OCI-LY3 (cell line): ENCODE measurements around the gene EIF4G1.

Source experiments
- H2AFZ ChIP-seq: fragments of 200-600, 300-600 bp; shearing (Covaris generic); 2 replicates; pipeline ENCODE4 v1.6.0; 2014; ENCODE audit warnings: antibody characterized with exemption, low read depth, low read length
- H3K27ac ChIP-seq: fragments of 200-600, 300-600 bp; sonication (generic); 2 replicates; pipeline ENCODE4 v1.5.1; 2014; ENCODE audit warnings: mild to moderate bottlenecking, low read length, moderate library complexity, mixed read lengths
- H3K27me3 ChIP-seq: fragments of 200-600, 300-600 bp; sonication (generic); 2 replicates; pipeline ENCODE4 v1.6.1; 2014; ENCODE audit warnings: low read depth, low read length, mixed read lengths
- H3K36me3 ChIP-seq: fragments of 200-600, 300-600 bp; sonication (generic); replicated peaks from 2 replicates; pipeline ENCODE3; 2014; ENCODE audit warnings: low read depth, low read length, mixed read lengths
- H3K4me1 ChIP-seq: fragments of 300-600, 200-600 bp; sonication (generic); 2 replicates; pipeline ENCODE4 v1.6.1; 2014; ENCODE audit warnings: low read length, mixed read lengths
- H3K4me2 ChIP-seq: fragments of 200-600, 300-600 bp; sonication (generic); 2 replicates; pipeline ENCODE4 v1.6.1; 2014; ENCODE audit warnings: low read length, mixed read lengths
- H3K4me3 ChIP-seq: fragments of 300-600, 200-600 bp; sonication (generic); 2 replicates; pipeline ENCODE4 v1.5.1; 2014; ENCODE audit warnings: antibody characterized with exemption, mild to moderate bottlenecking, low read length, moderate library complexity
- H3K79me2 ChIP-seq: fragments of 300-600, 200-600 bp; shearing (Covaris generic); 2 replicates; pipeline ENCODE4 v1.6.1; 2014; ENCODE audit warnings: mild to moderate bottlenecking, low read length, mixed read lengths
- H3K9ac ChIP-seq: fragments of 300-600, 200-600 bp; shearing (Covaris generic); 2 replicates; pipeline ENCODE4 v1.6.0; 2014; ENCODE audit warnings: mild to moderate bottlenecking, low read length, moderate library complexity
- H3K9me3 ChIP-seq: fragments of 200-600, 300-600 bp; shearing (Covaris generic); 2 replicates; pipeline ENCODE4 v1.6.1; 2014; ENCODE audit warnings: low read length, mixed read lengths; ENCODE audit not compliant: insufficient read depth
- H4K20me1 ChIP-seq: fragments of 200-600, 300-600 bp; sonication (generic); 2 replicates; pipeline ENCODE4 v1.6.1; 2016; ENCODE audit warnings: low read length, mixed read lengths; ENCODE audit not compliant: insufficient read depth
- CTCF ChIP-seq: fragments of 200-600, 300-600 bp; sonication (generic); IDR thresholded peaks from 2 replicates; pipeline ENCODE4 v1.5.1; 2014; ENCODE audit warnings: antibody characterized with exemption, low read length, low read depth
- EZH2phosphoT487 ChIP-seq: fragments of 200-600 bp; shearing (Covaris generic); IDR thresholded peaks from 2 replicates; pipeline ENCODE4 v1.6.1; 2018; ENCODE audit warnings: antibody characterized with exemption, mixed run types, low read depth

EIF4G1 gene

GRCh38 chr3:184354121-184354728, 39.8 kb downstream of the EIF4G1 start:
- no peaks in the 10 kb centered on the region for H3K27me3 ChIP-seq
- no peaks in the 10 kb centered on the region for H3K9me3 ChIP-seq
- 0 out of 2 replicates have a peak overlapping the region, but pooled peaks have one; percentile 26 for H3K4me2 ChIP-seq
- H3K27ac ChIP-seq: no peak overlapping the region
- H3K4me3 ChIP-seq: no peak overlapping the region
- H2AFZ ChIP-seq: no peak overlapping the region
- no peaks in the 10 kb centered on the region for H3K4me1 ChIP-seq
- peaks cover 5% of the 10 kb centered on the region for H3K36me3 ChIP-seq
- no peak for TF ChIP-seq EZH2phosphoT487
- TF ChIP-seq CTCF: peak; percentile 74
- H3K9ac ChIP-seq: no peak overlapping the region
- H3K79me2 ChIP-seq: no peaks in the 10 kb centered on the region
- no peaks in the 10 kb centered on the region for H4K20me1 ChIP-seq

- Histone ChIP-seq H3K4me2 (no peak overlapping the region), H3K4me3 (no peak overlapping the region), H3K36me3 (peaks cover 5% of the 10 kb centered on the region), H3K27ac (no peak overlapping the region), H3K27me3 (no peaks in the 10 kb centered on the region), H3K4me1 (no peaks in the 10 kb centered on the region), H4K20me1 (no peaks in the 10 kb centered on the region), H3K9ac (no peak overlapping the region), H3K9me3 (no peaks in the 10 kb centered on the region), H3K79me2 (no peaks in the 10 kb centered on the region), H2AFZ (no peak overlapping the region)
- TF ChIP-seq CTCF (no peak), EZH2phosphoT487 (no peak)
Observed at GRCh38 chr3:184354754-184355153, 40.3 kb downstream of the EIF4G1 start.

GRCh38 chr3:184355261-184356040, 41.0 kb downstream of the EIF4G1 start:
- H3K9me3 ChIP-seq: no peaks in the 10 kb centered on the region
- TF ChIP-seq CTCF (no peak), EZH2phosphoT487 (no peak)
- H3K27ac ChIP-seq: no peak overlapping the region
- no peak overlapping the region for H3K9ac ChIP-seq
- peaks cover 3% of the 10 kb centered on the region for H3K4me1 ChIP-seq
- no peak overlapping the region for H2AFZ ChIP-seq
- no peak overlapping the region for H3K4me2 ChIP-seq
- no peaks in the 10 kb centered on the region for H4K20me1 ChIP-seq
- H3K27me3 ChIP-seq: no peaks in the 10 kb centered on the region
- peaks cover 5% of the 10 kb centered on the region for H3K36me3 ChIP-seq
- H3K4me3 ChIP-seq: no peak overlapping the region
- H3K79me2 ChIP-seq: peaks cover 5% of the 10 kb centered on the region

GRCh38 chr3:184357248-184358123, 43.1 kb downstream of the EIF4G1 start:
- Histone ChIP-seq H3K4me1 (peaks cover 7% of the 10 kb centered on the region), H3K9me3 (no peaks in the 10 kb centered on the region), H3K9ac (no peak overlapping the region), H3K27ac (no peak overlapping the region), H3K4me2 (no peak overlapping the region), H3K79me2 (peaks cover 23% of the 10 kb centered on the region), H3K4me3 (no peak overlapping the region), H3K27me3 (no peaks in the 10 kb centered on the region), H4K20me1 (no peaks in the 10 kb centered on the region), H2AFZ (no peak overlapping the region), H3K36me3 (peaks cover 4% of the 10 kb centered on the region)
- TF ChIP-seq CTCF: no peak
- no peak for TF ChIP-seq EZH2phosphoT487
